Gastrocnemius medialis (tissue), 4 donors: ENCODE results near the gene SLC35E1. TPM values are rescaled to one million over a fixed set of nuclear protein-coding genes. Genes with fewer than 3 reads are reported as not detected.
A peak's percentile ranks its signal among the peaks of the same experiment; 100 is the strongest.

Source experiments
- ATAC-seq, 2 donors: fragments of 150-250 bp; one replicate each; pipeline ENCODE4 v1.9.1; 2016
- DNase-seq, 2 donors: peaks; one replicate each; pipeline ENCODE4 v3.0.0-alpha.2; 2019
- H3K27ac ChIP-seq, 4 donors: fragments of 200-600 bp; sonication (generic); 1 replicate in 1 of 4; 2 replicates in 3 of 4; pipeline ENCODE4 v1.5.1; 2016 to 2018; ENCODE audit warnings: mild to moderate bottlenecking in 2 of 4, moderate library complexity in 1 of 4
- H3K27me3 ChIP-seq, 3 donors: fragments of 200-600 bp; sonication (generic) in 2 of 3; 1 replicate in 1 of 3; 2 replicates in 2 of 3; pipeline versions ENCODE4 v1.5.1 to v1.6.0; 2016 to 2019; ENCODE audit warnings: mild to moderate bottlenecking in 1 of 3, moderate library complexity in 1 of 3
- H3K36me3 ChIP-seq, 2 donors: fragments of 200-600 bp; sonication (generic) in 1 of 2; one replicate each; pipeline ENCODE4 v1.5.1; 2017 to 2018
- H3K4me1 ChIP-seq, 2 donors: fragments of 200-600 bp; sonication (generic) in 1 of 2; one replicate each; pipeline ENCODE4 v1.5.1; 2016 to 2017; ENCODE audit warnings: mild to moderate bottlenecking in 2 of 2
- H3K4me3 ChIP-seq, 4 donors: fragments of 200-600 bp; sonication (generic) in 3 of 4; 1 replicate in 1 of 4; 2 replicates in 3 of 4; pipeline ENCODE4 v1.5.1; 2016 to 2019; ENCODE audit warnings: mild to moderate bottlenecking in 2 of 4
- H3K9me3 ChIP-seq, 3 donors: fragments of 200-600 bp; sonication (generic) in 2 of 3; 1 replicate in 1 of 3; 2 replicates in 2 of 3; pipeline ENCODE4 v1.5.1; 2016 to 2019
- POLR2A ChIP-seq, 2 donors: fragments of 450-650 bp; IDR thresholded peaks; one replicate each; pipeline ENCODE4 v1.6.1; 2017; ENCODE audit warnings: antibody characterized with exemption in 2 of 2, mild to moderate bottlenecking in 2 of 2, moderate library complexity in 2 of 2
- in situ Hi-C, 4 donors: fragments of 200-750 bp; cut with MboI; loops; one replicate each; pipeline versions ENCODE4 v1.15.0 to v1.8.0; 2017; ENCODE audit warnings: low sequenced_read_pairs in 4 of 4
- intact Hi-C: fragments of 100-400 bp; cut with DNase I; formaldehyde crosslinking; loops from one replicate; pipeline ENCODE4 v1.15.1; 2023; ENCODE audit warnings: low total_unique reads
- total RNA-seq, 4 donors: library from RNA; depleted of rRNA; stranded (reverse); fragments of >200 nt; gene quantifications; one replicate each; pipeline versions ENCODE4 v1.1.0 to v1.2.3, GENCODE V29; 2016
- TF ChIP-seq, protein P1 (sequence below), 5 experiments: fragments of 450-650 bp in 3 of 5; fragments of 200-600 bp in 2 of 5; sonication (generic) in 2 of 5; IDR thresholded peaks in 4 of 5; conservative IDR thresholded peaks in 1 of 5; 1 replicate in 4 of 5; 2 replicates in 1 of 5; pipeline ENCODE4 v1.5.1; 2016 to 2019; ENCODE audit warnings: antibody characterized with exemption in 5 of 5, mild to moderate bottlenecking in 3 of 5, moderate library complexity in 3 of 5

Gene SLC35E1
- total RNA-seq, 4 donors from 2014 or later = 24.1 to 60.3 (median 40.1) TPM

- no peak for ATAC-seq
- peak overlapping the region; percentile 90 to 97 (median 95) for H3K27ac ChIP-seq
- peaks cover 48 to 60% of the 10 kb centered on the region in 2 donors for H3K4me1 ChIP-seq
- no peak for DNase-seq
- no peaks in the 10 kb centered on the region for H3K27me3 ChIP-seq
- in situ Hi-C loops = loop anchor here in 1 of 4 donors (25.0 kb wide), 1 partner anchor 263 kb away; the partner anchor contains the start of gene SIN3B
- no peaks in the 10 kb centered on the region for H3K9me3 ChIP-seq
- peaks cover 0 to 17% of the 10 kb centered on the region in 2 donors for H3K36me3 ChIP-seq
- peak overlapping the region in 3 of 4 donors; percentile 69 to 82 (median 80) for H3K4me3 ChIP-seq
- intact Hi-C loops = loop anchor here (2.0 kb wide), 2 partner anchors 55 to 87 kb away; partner anchors contain the start of genes MED26, SMIM7 and TMEM38A
- no peak for TF ChIP-seq POLR2A (IDR thresholded peaks at IDR 0.05)
- TF ChIP-seq, protein P1, sequence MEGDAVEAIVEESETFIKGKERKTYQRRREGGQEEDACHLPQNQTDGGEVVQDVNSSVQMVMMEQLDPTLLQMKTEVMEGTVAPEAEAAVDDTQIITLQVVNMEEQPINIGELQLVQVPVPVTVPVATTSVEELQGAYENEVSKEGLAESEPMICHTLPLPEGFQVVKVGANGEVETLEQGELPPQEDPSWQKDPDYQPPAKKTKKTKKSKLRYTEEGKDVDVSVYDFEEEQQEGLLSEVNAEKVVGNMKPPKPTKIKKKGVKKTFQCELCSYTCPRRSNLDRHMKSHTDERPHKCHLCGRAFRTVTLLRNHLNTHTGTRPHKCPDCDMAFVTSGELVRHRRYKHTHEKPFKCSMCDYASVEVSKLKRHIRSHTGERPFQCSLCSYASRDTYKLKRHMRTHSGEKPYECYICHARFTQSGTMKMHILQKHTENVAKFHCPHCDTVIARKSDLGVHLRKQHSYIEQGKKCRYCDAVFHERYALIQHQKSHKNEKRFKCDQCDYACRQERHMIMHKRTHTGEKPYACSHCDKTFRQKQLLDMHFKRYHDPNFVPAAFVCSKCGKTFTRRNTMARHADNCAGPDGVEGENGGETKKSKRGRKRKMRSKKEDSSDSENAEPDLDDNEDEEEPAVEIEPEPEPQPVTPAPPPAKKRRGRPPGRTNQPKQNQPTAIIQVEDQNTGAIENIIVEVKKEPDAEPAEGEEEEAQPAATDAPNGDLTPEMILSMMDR (IDR thresholded peaks at IDR 0.05 in 4 of 5, conservative IDR thresholded peaks at IDR 0.05 in 1 of 5) = no peak
Measured at GRCh38 chr19:16573925-16574324, 1.7 kb upstream of the SLC35E1 start.

DNA sequence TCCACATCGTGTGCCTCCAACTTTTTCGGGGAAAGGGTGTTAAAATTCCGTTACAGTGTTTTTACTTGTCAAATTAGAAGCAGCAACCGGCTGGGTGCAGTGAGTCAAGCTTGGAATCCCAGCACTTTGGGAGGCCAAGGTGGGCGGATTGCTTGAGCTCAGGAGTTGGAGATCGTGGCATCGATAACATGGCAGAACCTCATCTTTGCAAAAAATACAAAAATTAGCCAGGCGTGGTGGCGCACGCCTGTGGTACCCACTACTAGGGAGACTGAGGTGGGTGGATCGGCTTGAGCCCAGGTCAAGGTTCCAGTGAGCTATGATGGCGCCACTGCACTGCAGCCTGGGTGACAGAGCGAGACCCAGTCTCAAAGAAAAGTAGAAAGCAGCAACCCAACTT is 1.1 kb upstream of the SLC35E1 start:
- ATAC-seq (no peak), DNase-seq (no peak)
- no peak for TF ChIP-seq POLR2A (IDR thresholded peaks at IDR 0.05)
- TF ChIP-seq, protein P1 (IDR thresholded peaks at IDR 0.05 in 4 of 5, conservative IDR thresholded peaks at IDR 0.05 in 1 of 5) = no peak
- in situ Hi-C loops = loop anchor here in 1 of 4 donors (25.0 kb wide), 1 partner anchor 264 kb away; the partner anchor contains the start of gene SIN3B
- Histone ChIP-seq H3K4me3 (peak overlapping the region; percentile 64 to 82 (median 74)), H3K27me3 (no peaks in the 10 kb centered on the region), H3K9me3 (no peaks in the 10 kb centered on the region), H3K4me1 (peaks cover 48 to 60% of the 10 kb centered on the region in 2 donors), H3K27ac (peak overlapping the region; percentile 90 to 97 (median 95)), H3K36me3 (peaks cover 0 to 17% of the 10 kb centered on the region in 2 donors)
- intact Hi-C loops = loop anchor here (2.0 kb wide), 2 partner anchors 56 to 88 kb away; partner anchors contain the start of genes MED26, SMIM7 and TMEM38A

- Histone ChIP-seq H3K9me3 (no peaks in the 10 kb centered on the region), H3K4me1 (peaks cover 48 to 54% of the 10 kb centered on the region in 2 donors), H3K27ac (peak overlapping the region; percentile 68 to 88 (median 81)), H3K27me3 (no peaks in the 10 kb centered on the region), H3K36me3 (peaks cover 0 to 23% of the 10 kb centered on the region in 2 donors), H3K4me3 (peak overlapping the region; percentile 60 to 82 (median 82))
- intact Hi-C loops (loop anchor here (1.0 to 2.0 kb wide), 3 partner anchors 30 to 89 kb away; partner anchors contain the start of genes CHERP, MED26, SMIM7 and TMEM38A), in situ Hi-C loops (loop anchor here in 1 of 4 donors (25.0 kb wide), 1 partner anchor 265 kb away; the partner anchor contains the start of gene SIN3B)
- DNase-seq (no peak), ATAC-seq (peak; percentile 14 to 29)
- TF ChIP-seq POLR2A (IDR thresholded peaks at IDR 0.05) = no peak
- TF ChIP-seq, protein P1 (IDR thresholded peaks at IDR 0.05 in 4 of 5, conservative IDR thresholded peaks at IDR 0.05 in 1 of 5) = peak in 2 of 5 experiments; percentile 7
Measured at GRCh38 chr19:16571822-16572331, 338 bp downstream of the SLC35E1 start.

DNA sequence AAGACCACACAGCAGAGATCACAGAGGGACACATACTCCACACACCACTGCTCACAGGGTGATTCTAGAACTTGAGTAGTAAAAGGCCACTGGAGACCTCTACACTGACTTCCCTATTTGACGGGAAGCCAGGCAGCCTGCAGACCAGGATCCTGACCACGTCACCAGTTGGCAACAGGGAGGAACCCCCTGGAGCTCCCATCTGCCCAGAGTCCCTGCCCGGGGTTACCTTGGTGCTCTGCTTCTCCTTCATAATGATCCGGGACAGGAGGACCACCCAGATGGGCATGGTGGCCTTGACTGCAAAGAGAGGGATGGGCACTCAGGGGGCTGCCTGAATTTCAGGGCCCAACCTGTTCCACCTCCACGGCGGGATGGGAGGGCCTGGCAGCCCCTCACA is 932 bp downstream of the SLC35E1 start:
- DNase-seq (no peak), ATAC-seq (no peak)
- H3K4me3 ChIP-seq = peak overlapping the region; percentile 60 to 82 (median 82)
- peak overlapping the region; percentile 68 to 88 (median 81) for H3K27ac ChIP-seq
- no peaks in the 10 kb centered on the region for H3K27me3 ChIP-seq
- no peak for TF ChIP-seq POLR2A (IDR thresholded peaks at IDR 0.05)
- TF ChIP-seq, protein P1 (IDR thresholded peaks at IDR 0.05 in 4 of 5, conservative IDR thresholded peaks at IDR 0.05 in 1 of 5) = no peak
- peaks cover 43 to 50% of the 10 kb centered on the region in 2 donors for H3K4me1 ChIP-seq
- no peaks in the 10 kb centered on the region for H3K9me3 ChIP-seq
- intact Hi-C loops (no loop called here), in situ Hi-C loops (loop anchor here in 1 of 4 donors (25.0 kb wide), 1 partner anchor 266 kb away; the partner anchor contains the start of gene SIN3B)
- H3K36me3 ChIP-seq = peaks cover 0 to 23% of the 10 kb centered on the region in 2 donors
